ENCODE results near the gene UBAP1.

The UBAP1 gene

DNA sequence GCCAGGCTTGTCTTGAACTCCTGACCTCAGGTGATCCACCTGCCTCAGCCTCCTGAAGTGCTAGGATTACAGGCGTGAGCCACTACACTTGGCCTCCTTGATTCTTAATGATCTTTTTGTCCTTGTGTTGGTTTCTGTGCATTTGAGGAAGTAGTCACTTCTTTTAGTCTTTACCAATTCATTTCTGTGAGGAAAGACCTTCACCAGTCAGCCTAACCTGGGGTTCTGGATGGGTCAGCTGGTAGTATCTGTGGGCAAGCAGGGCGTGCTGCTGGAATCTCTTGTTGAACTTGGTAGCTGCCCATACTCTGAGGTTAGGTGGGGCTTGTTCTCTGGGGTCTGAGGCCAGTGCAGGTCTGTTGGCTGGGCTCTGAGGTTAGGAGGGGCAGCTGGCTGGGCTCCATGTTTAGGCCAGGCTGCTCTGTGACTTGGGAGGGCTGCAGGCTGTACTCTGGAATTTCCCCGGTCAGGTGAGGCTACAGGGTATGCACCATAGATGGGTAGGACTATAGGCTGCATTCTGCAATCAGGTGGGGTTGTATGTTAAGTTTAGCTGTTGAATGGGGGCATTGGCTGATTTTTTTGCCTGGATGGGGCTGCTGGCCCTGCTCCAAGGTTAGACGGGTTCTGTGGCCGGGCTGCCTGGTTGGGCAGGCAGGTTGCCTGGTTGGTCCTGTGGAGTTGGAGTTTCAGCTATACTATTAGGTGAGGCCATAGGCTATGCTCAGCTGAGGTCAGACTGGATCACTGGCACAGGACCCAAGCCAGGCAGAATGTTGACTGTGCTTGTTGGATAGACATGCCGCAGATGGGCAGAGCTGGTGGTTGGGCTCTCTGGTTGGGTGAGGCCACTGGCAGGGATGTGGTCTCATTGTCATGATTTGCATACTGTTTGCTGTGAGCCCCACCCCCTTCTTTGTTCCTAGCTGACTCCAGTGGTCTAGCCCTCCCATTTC, 19.2 kb downstream of the UBAP1 start:
- Histone ChIP-seq H3K27me3 (no peaks in the 10 kb centered on the region), H3K27ac (no peak overlapping the region), H3K4me3 (no peak overlapping the region), H3K36me3 (peaks cover 0 to 25% (median 14%) of the 10 kb centered on the region in 3 donors), H3K4me1 (peaks cover 0 to 25% (median 7%) of the 10 kb centered on the region in 4 donors), H3K9me3 (peaks cover 0 to 3% (median 0%) of the 10 kb centered on the region in 3 donors)
- TF ChIP-seq, protein P1, sequence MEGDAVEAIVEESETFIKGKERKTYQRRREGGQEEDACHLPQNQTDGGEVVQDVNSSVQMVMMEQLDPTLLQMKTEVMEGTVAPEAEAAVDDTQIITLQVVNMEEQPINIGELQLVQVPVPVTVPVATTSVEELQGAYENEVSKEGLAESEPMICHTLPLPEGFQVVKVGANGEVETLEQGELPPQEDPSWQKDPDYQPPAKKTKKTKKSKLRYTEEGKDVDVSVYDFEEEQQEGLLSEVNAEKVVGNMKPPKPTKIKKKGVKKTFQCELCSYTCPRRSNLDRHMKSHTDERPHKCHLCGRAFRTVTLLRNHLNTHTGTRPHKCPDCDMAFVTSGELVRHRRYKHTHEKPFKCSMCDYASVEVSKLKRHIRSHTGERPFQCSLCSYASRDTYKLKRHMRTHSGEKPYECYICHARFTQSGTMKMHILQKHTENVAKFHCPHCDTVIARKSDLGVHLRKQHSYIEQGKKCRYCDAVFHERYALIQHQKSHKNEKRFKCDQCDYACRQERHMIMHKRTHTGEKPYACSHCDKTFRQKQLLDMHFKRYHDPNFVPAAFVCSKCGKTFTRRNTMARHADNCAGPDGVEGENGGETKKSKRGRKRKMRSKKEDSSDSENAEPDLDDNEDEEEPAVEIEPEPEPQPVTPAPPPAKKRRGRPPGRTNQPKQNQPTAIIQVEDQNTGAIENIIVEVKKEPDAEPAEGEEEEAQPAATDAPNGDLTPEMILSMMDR (IDR thresholded peaks at IDR 0.05), result no peak
- intact Hi-C loops (cut with DNase I; ENCODE audit: low total_unique reads), result no loop called here
- no peak for DNase-seq

DNA sequence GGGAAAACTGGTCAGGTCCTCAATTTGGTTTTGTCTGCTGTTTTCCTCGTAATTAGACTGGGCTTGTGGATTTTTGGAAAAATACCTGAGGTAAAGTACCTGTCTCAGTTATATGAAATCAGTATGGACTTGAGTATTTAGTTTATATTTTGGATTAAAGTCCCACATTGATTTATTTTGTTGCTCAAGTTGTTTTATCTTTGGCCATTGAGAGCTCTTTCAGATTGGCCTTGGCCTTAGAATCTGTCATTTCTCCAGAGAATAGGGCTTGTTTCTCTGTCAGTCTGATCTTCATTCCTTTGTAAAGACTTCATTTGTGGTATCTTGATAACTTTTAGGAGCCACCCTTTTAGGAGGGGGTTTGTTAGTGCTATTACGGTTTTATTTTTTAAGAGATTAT, 21.2 kb downstream of the UBAP1 start:
- Histone ChIP-seq H3K9me3 (peaks cover 0 to 3% (median 0%) of the 10 kb centered on the region in 3 donors), H3K27ac (no peak overlapping the region)
- intact Hi-C loops (cut with DNase I; ENCODE audit: low total_unique reads), result no loop called here

GRCh38 chr9:34203275-34203991, 24.6 kb downstream of the UBAP1 start:
- Histone ChIP-seq H3K27me3 (no peaks in the 10 kb centered on the region), H3K36me3 (peaks cover 0 to 11% (median 0%) of the 10 kb centered on the region in 3 donors), H3K4me3 (no peak overlapping the region), H3K27ac (no peak overlapping the region), H3K9me3 (no peaks in the 10 kb centered on the region), H3K4me1 (peaks cover 0 to 33% (median 14%) of the 10 kb centered on the region in 4 donors)
- no peak for DNase-seq
- intact Hi-C loops (cut with DNase I; ENCODE audit: low total_unique reads), result no loop called here
- TF ChIP-seq, protein P1 (IDR thresholded peaks at IDR 0.05), result no peak

More for the DNA sequence above, 21.2 kb downstream of the UBAP1 start:
- TF ChIP-seq, protein P1 (IDR thresholded peaks at IDR 0.05), result no peak
- no peak for DNase-seq
- H3K4me3 ChIP-seq, result no peak overlapping the region
- no peaks in the 10 kb centered on the region for H3K27me3 ChIP-seq
- peaks cover 0 to 40% (median 15%) of the 10 kb centered on the region in 4 donors for H3K4me1 ChIP-seq
- peaks cover 0 to 25% (median 14%) of the 10 kb centered on the region in 3 donors for H3K36me3 ChIP-seq

GRCh38 chr9:34203992-34204635, 25.3 kb downstream of the UBAP1 start:
- TF ChIP-seq, protein P1 (IDR thresholded peaks at IDR 0.05), result no peak
- intact Hi-C loops (cut with DNase I; ENCODE audit: low total_unique reads), result no loop called here
- H3K4me1 ChIP-seq, result peaks cover 0 to 31% (median 12%) of the 10 kb centered on the region in 4 donors
- H3K4me3 ChIP-seq, result no peak overlapping the region
- H3K27me3 ChIP-seq, result no peaks in the 10 kb centered on the region
- H3K9me3 ChIP-seq, result no peaks in the 10 kb centered on the region
- DNase-seq, result no peak
- no peak overlapping the region for H3K27ac ChIP-seq
- H3K36me3 ChIP-seq, result peaks cover 0 to 11% (median 0%) of the 10 kb centered on the region in 3 donors

- H3K9me3 ChIP-seq, result no peaks in the 10 kb centered on the region
Measured at GRCh38 chr9:34205102-34205501, 26.3 kb downstream of the UBAP1 start.

More at GRCh38 chr9:34205102-34205501, 26.3 kb downstream of the UBAP1 start:
- no peak for DNase-seq
- Histone ChIP-seq H3K4me1 (peaks cover 0 to 28% (median 12%) of the 10 kb centered on the region in 4 donors), H3K36me3 (peaks cover 0 to 11% (median 0%) of the 10 kb centered on the region in 3 donors), H3K27ac (no peak overlapping the region), H3K4me3 (no peak overlapping the region), H3K27me3 (no peaks in the 10 kb centered on the region)
- TF ChIP-seq, protein P1 (IDR thresholded peaks at IDR 0.05), result no peak
- intact Hi-C loops (cut with DNase I; ENCODE audit: low total_unique reads), result no loop called here

Measured in tibial artery (tissue), 4 donors.